GM10248 (cell line): ENCODE data around the gene EXOC3L1.

ENCODE experiments used
- CTCF ChIA-PET: fragments of 300-600 bp; sonication (Branson Sonifier 250); formaldehyde crosslinking; extraction: SDS; loops from one replicate; lab custom pipeline; 2021; ENCODE audit warnings: antibody characterized with exemption; lab: Yijun Ruan, JAX
- POLR2A ChIA-PET: fragments of 350-650 bp; sonication (Branson Sonifier 250); formaldehyde crosslinking; extraction: SDS; loops from one replicate; lab custom pipeline; 2020; ENCODE audit warnings: antibody characterized with exemption; lab: Yijun Ruan, JAX
- DNase-seq: peaks from one replicate; pipeline ENCODE4 v3.0.0; 2012; ENCODE audit errors: extremely low spot score
- TF ChIP-seq, protein P1 (sequence below): IDR thresholded peaks from 2 replicates; pipeline ENCODE4 v1.5.1; 2012; ENCODE audit warnings: mild to moderate bottlenecking, low read depth; ENCODE audit errors: extremely low read depth, missing control alignments, control extremely low read depth

EXOC3L1 gene

DNA sequence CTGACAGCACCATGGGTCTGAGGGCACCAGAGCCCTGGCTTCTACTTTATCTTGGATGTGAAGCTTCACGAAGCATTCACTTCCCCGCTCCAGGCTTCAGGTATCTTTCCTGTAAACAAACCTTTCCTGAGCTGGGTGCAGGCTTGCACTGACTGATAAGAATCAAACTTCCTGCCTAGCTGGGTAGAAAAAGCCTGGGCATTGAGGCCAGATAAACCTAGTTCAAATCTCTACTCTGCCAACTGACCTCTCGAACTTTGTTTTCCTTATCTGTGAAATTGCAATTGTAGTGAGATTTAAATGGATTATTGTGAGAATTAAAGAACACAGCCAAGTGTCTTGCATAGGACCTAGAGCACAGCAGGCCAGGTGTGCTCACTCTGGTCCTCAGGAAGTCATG is 34.1 kb upstream of the EXOC3L1 start:
- TF ChIP-seq, protein P1, sequence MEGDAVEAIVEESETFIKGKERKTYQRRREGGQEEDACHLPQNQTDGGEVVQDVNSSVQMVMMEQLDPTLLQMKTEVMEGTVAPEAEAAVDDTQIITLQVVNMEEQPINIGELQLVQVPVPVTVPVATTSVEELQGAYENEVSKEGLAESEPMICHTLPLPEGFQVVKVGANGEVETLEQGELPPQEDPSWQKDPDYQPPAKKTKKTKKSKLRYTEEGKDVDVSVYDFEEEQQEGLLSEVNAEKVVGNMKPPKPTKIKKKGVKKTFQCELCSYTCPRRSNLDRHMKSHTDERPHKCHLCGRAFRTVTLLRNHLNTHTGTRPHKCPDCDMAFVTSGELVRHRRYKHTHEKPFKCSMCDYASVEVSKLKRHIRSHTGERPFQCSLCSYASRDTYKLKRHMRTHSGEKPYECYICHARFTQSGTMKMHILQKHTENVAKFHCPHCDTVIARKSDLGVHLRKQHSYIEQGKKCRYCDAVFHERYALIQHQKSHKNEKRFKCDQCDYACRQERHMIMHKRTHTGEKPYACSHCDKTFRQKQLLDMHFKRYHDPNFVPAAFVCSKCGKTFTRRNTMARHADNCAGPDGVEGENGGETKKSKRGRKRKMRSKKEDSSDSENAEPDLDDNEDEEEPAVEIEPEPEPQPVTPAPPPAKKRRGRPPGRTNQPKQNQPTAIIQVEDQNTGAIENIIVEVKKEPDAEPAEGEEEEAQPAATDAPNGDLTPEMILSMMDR: no peak
- DNase-seq: no peak
- POLR2A ChIA-PET: no interaction called here
- CTCF ChIA-PET: interaction anchor here (0.7 to 4.3 kb wide), 3 partner anchors 9 to 26 kb away, joined by 3 to 16 read pairs (median 3); partner anchors contain the start of gene ELMO3

DNA sequence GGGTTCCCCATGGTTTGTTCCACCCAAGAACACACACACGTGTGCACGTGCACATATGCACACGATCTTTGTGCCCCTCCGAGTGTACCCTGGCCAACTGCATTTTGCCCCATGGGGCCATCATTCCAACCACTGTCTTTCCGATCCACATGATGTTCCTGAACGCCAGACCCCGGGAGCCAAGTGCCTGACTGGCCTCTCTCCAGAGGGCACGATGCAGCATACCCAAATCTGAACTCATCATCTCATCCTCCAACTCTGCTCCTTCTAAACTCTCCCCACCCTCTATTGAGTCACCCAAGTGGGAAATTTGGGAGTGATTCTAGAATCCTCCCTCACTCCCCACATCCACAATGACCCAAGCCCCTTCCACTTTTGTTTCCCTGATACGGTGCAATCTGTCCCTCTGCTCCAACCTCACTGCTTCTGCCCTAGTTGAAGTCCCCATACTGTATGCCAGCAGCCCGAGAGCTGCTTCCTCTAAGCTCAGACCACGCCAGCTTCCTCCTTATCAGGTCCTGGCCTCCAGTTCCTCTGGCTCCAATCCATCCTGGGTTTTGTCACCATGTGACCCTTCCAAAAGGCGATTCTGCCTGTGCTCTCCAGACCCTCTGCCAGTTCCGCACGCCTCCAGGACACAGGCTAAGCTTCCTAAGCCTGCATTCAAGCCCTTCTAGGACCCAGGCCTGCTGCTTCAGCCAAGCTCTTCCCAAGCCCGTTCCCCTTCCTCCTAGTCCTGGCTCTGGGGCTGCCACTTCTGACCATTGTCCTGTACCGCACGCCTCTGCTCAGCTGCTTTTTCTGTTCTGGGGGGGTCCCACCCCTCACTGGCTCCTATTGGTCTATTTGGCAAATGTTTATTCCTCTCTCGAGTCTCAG is 26.9 kb upstream of the EXOC3L1 start:
- ChIA-PET CTCF (interaction anchor here (1.1 to 2.3 kb wide), 2 partner anchors 15 to 18 kb away, joined by 3 to 8 read pairs; partner anchors contain the start of gene ELMO3), POLR2A (no interaction called here)
- no peak for DNase-seq
- TF ChIP-seq, protein P1: no peak

DNA sequence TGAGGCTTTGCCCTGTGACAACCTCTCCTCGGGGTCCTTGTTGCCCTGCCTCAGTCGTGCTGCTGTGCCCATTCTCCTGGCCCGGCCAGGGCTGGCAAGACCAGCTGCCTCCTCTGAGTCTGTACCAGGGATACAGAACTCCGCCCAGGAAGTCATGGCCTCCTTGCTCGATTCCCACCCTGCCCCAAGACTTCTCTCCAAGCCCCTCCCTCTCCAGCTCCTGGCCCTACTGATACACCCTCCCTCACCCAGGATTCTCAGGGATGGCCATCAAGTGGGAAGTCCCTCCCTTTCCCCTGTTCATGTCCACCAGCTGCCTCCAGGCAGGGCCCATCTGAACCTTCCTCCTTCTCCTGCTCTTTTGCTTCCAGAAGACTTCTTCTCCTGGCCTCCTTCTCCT is 25.8 kb upstream of the EXOC3L1 start:
- ChIA-PET POLR2A (interaction anchor here (1.4 kb wide), 1 partner anchor 11 kb away, joined by 3 read pairs; the partner anchor contains the start of gene TMEM208), CTCF (interaction anchor here (1.4 to 3.1 kb wide), 4 partner anchors 13 to 30 kb away, joined by 3 to 10 read pairs (median 4); partner anchors contain the start of gene E2F4)
- no peak for DNase-seq
- TF ChIP-seq, protein P1: no peak

DNA sequence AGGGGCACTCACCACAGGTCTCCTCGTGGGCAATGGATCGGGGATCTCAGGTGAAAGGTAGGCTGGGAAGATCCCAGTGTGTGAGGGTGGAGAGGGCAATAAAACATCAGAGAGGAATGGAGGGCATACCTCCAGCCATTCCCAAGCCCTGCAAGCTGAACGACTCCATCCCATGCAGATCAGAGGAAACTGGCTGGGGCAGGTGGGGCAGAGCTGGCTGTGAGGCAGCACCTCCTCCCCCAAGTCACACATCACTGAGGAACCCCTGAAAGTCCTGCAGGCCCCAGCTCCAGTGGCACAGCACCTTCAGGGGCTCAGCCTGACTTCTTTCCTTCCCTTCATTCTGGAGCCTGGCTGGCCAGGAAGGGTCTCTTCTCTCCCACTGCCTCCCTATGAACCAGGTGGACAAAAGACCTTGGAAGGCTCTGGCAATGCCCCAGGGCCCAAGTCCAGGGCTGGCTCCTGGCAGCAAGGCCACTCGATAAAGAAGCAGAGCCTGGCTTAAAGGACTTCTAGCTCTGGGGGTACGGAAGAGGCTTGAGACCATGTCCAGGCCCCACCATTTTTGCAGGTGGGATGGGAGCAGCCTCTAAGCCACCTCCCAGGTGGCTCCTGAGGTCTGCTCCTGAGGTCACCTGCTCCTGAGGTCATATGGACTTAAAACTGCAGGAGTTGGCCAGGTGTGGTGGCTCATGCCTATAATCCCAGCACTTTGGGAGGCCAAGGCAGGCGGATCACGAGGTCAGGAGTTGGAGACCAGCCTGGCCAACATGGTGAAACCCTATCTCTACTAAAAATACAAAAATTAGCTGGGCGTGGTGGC is 23.5 kb upstream of the EXOC3L1 start:
- no peak for DNase-seq
- TF ChIP-seq, protein P1: no peak
- CTCF ChIA-PET: interaction anchor here (1.1 to 3.1 kb wide), 3 partner anchors 10 to 13 kb away, joined by 3 to 10 read pairs (median 8); partner anchors contain the start of gene TMEM208
- POLR2A ChIA-PET: no interaction called here

DNA sequence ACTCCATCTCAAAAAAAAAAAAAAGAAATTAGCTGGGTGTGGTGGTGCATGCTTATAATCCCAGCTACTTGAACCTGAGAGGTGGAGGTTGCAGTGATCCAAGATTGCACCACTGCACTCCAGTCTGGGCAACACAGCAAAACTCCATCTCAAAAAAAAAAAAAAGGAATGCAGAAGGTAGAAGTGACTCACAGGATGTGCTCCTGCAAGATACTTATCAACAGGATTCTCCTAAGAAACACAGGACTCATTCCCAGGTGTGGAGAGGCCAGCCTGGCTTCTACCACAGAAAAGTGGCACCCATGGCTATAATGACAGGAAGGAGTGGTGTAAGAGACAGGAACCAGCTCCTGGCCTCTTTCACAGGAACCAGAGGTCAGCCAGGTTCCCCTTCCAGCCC is 22.8 kb upstream of the EXOC3L1 start:
- DNase-seq: no peak
- ChIA-PET CTCF (interaction anchor here (1.0 to 2.3 kb wide), 3 partner anchors 8 to 13 kb away, joined by 3 to 8 read pairs (median 3); partner anchors contain the start of gene TMEM208), POLR2A (no interaction called here)
- TF ChIP-seq, protein P1: no peak

DNA sequence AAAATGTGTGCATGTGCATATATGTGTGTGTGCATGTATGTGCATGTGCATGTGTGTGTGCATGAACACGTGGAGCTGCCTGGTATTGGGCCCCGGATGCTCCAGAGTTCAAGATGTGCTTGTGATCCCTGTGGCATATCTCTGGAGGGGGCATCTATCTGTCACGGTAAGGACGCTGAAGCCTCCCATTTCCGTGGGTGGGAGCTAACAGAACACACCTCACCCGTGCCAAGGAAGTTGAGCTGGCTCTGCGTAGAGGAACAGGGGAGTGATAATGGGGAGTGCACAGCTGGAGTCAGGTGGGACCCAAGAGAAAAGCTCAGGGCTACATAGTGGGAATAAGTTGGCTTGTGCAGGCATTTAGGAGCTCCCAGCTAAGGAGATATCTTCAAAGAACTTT is 21.7 kb upstream of the EXOC3L1 start:
- ChIA-PET CTCF (interaction anchor here (1.0 to 1.1 kb wide), 2 partner anchors 9 to 13 kb away, joined by 3 read pairs; no protein-coding TSS in a partner anchor), POLR2A (no interaction called here)
- TF ChIP-seq, protein P1: no peak
- no peak for DNase-seq
